Activated CD4-positive, alpha-beta T cell treated with anti-CD3 and anti-CD28 coated beads, Interleukin-2, amount 50 U/mL, for 4 hours (primary cell): ENCODE data around the gene KCNF1.
"Not testable (repeated sequence)": the region's sequence is repeated elsewhere in the genome, so short reads cannot be mapped to it uniquely, and the experiment has no call there.

Experiments
- DNase-seq, 2 experiments: peaks; one replicate each; pipeline ENCODE4 v3.0.0-alpha.2; 2020

The KCNF1 gene

DNA sequence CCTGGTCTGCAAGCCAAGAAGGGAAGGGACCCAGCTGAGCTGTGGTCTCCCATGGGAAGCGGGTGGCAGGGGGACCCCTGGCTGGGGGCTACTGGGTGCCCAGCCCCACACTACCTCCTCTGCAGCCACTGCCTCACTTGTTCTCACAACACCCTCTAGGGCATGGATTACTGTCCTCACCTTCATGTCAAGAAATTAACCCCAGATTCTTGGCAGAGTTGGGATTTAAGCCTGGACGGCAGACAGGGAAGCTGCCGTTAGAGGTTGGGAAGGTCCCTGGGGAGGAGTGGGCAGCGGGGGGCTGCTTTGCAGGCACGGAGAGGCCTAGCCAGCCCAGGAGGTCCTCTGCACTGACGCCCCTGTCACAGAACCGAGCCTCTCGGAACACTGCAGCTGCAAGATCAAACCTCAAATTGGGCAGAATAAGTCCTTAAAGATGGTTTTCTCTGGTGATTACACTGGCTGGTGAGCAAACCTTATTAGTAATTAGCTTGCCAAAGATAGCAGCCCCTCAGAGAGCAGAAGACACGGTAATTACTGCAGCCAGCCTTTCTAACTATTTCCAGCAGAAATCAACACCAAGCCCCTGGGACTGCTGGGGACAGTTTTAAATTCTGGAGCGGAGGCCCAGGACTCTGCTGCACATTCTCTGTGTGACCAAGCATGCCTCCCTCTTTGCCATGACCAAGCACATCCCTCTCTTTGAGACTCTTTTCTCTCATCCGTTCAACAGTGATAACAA, 35.9 kb downstream of the KCNF1 start:
- DNase-seq, result no peak

DNA sequence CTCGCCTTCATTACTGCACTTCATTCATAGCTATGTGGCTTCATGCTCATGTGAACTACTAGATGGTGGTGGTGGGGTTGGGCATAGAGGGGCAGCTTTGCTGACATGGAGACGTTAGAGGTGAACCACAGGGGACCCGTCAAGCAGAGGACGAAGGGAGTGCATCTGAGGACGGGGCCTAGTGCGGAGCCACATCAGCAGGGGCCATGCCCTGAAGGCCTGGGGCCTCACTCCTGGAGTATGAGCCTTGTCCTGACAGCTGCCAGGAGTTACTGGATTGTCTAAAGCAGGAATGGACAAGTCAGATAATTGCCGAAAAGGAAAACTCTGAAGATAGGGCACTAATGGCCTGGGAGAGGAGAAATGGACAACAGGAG, 36.4 kb downstream of the KCNF1 start:
- no peak for DNase-seq

DNA sequence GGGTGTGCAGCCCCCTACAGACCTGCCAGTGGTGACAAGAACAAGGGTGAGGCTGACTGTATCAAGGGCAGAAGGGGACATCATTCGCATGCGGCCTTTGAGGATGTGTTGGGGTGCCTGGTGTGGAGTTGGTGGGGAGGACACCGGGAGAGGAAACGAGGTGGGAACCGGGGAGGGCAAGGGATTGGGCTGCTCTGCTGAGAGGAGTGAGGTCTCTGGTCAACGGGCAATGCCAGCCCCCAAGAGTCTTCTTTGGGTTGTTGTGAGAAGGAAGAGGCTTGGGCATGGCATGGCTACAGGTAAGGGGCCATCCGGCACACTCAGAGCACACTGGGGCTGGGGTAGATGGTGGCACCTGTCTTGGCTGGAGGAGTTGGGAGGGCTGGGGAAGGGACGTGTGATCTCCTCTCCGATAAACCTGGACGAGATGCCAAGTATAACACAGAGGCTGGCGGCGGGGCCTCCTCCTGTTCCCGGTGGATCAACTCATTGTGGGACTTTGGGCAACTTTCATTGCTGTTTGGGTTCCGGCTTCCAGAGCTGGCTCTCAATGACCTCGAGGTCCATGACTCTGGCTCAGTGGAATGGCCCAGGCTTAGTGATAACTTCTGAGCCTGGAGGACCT, 37.0 kb downstream of the KCNF1 start:
- DNase-seq, result no peak

DNA sequence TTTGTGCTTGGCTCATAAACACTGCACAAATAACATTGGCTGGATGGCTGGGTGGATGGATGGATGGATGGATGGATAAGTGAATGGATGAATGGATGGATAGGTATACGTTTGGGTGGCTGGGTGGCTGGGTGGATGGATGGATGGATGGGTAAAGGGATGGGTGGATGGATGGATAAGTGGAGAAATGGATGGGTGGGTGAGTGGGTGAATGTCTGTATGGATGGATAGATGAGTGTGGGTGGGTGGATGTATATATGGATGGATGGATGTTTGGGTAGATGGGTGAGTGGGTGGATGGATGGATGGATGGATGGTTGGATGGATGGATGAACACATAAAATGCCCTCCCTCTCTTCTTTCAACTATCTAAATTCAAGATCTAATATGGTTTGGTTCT, 38.1 kb downstream of the KCNF1 start:
- DNase-seq, result no peak

DNA sequence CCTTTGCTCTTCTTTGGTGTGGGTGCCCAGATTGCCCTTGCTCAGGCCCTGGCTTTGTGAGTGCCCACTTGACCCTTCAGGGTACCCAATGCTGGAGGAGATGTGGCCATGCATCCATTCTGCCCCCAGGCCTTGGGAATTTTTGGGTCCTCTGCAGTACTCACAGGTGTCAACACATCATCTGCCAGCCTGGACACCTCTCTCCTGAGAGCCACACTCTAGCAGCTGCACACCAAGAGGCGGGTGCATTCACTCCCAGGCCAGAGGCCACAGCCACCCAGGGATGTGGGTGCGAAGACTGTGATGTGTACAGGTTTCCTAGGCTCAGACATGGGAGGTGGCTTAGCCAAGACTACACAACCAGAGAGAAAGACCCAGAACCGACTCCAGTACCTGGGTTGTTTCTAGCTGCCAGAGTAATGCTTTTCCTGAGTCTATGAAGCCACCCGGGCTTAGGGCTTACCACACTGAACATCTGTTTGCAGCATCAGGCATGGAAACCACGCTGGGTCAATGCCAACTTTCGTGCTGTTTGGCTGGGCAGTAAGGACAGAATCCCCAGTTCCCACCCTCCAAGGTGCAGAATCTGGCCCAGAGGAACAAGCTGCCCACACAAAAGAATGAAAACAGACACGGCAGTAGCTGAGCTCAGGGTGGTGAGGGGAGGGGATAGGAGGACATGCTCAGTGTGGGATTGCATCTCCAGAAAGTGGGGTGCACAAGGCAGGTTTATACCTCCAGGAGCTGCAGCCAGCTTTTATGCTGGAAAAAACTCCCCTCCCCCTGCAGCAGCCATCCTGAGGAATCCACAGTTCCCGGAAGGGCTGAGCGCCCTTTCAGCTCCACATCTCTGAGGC, 40.1 kb downstream of the KCNF1 start:
- no peak for DNase-seq

DNA sequence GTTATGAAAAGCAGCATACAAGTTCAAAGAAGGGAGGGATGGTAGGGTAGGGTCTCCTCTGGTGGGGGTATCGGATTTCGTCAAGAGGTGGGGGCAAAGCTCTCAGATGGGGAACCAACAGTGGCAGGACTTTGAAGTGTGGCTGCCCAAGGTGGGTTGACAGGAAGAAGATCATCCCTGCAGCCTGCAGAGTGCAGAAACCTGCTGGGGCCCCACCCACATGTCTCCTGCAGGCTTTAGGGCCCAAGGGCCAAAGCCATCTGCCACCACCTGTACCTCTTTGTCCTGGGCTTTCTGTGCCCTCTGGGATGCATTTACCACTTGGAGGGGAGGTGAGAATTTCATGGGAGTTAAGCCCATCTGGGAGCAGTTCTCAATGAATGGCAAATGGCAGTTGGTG, 42.7 kb downstream of the KCNF1 start:
- no peak for DNase-seq

DNA sequence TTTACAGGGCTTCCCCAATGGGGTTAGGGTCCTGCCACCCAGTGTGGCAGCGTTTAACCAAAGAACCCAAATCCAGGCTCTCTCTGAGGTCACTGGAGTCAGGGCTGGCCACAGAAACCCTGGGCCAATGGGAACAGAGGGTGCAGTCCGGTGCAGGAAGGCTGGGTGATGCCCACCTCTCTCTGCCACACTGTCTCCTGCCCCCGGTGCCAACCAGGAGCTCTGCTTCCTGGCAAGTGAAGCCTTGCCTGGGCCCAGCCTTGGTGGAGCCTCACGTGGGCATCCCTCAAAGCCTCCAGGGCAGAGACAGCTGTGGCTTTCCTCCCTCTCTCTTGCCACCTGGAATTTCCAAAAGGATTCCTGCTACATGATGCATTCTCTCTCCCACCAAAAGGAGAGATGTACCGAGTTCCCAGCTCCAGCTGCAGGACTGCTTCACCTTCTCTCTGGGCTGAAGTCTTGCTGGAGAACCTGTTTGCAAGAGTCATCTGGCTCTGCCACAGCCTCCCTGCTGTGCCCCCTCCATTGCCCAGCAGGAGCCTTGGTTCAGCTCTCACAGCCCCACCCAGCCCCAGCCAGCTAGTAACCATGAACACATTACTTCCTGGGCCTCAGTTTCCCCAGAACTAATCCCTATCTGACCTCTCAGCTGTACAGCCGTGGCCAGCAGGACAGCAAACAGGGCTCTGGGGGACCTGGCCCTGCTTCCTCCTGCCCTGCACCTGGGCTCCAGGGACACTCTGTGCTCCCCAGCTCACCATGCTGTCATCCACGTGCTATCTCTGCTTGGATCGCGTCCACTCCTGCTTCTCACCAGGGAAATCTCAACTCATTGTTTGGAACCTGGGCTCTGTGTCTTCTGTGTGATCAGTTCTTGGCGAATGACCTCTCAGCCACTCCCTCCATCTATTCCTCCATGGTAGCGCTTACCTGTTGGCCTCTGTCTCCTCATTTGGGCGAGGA, 43.4 kb downstream of the KCNF1 start:
- DNase-seq, result no peak

DNA sequence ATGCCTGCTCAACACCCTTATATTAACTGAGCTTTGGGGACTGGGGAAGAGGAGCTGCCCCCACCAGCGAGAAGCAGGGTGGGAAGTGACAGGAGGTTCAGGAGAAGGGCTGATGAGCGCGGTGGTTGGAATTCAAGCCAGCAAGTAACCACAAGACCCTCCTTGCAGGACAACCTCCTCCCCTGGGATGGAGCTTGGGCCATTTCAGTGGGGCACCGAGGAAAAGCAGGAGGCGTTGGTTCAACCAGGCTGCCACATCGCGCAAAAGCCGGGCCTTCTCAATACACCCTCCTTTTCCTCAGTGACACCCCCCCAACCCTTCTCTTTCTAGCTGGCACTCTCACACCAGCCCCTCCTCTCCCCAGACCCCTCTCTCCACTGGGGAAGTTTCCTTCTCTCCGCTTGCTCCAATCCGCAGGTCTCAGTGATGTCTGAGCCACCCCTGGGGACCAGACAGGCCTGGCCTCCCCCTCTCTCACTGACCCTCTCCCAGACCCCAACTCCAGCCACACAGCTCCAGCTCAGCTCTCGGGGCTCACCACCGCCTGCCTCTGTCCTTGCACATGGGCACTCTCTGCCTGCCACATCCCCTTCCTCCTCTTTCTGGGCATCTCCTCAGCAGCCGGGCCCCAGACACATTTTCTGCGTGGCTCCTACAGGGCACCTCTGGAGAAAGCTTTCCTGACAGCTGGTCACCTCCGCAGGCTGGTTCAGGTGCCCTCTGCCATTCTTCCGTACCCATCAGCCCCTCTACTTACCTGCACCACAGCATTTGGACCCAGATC, 44.5 kb downstream of the KCNF1 start:
- no peak for DNase-seq

DNA sequence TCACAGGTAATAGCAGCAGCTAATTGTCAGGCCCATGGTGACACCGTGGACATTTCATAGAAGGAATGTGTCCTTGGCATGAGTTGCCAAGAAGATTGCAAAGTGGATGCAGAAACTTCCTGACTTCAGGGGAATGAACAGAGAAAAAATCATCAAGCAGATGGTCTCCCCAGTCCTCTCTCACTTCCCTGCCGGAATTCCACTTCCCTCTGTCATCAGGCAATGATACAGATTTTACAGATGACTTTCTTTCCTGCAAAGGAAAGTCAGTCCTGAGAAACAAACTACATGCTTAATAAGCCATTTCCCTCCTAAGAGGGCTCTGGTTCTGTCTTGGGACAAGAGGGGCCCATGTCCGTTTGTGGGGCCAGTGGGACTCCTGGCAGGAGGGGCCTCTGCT, 45.7 kb downstream of the KCNF1 start:
- DNase-seq, result no peak

DNA sequence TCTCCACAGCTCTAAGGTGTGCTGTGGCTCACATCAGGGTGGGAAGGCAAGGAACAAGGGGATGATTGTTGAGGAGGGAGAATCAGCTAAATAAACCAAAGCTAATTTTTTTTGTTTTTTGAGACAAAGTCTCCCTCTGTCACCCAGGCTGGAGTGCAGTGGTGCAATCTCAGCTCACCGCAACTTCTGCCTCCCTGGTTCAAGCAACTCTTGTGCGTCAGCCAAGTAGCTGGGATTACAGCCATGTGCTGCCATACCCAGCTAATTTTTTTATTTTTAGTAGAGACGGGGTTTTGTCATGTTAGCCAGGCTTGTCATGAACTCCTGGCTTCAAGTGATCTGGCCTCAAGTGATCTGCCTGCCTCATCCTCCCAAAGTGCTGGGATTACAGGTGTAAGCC, 46.7 kb downstream of the KCNF1 start:
- not testable (repeated sequence) for DNase-seq

DNA sequence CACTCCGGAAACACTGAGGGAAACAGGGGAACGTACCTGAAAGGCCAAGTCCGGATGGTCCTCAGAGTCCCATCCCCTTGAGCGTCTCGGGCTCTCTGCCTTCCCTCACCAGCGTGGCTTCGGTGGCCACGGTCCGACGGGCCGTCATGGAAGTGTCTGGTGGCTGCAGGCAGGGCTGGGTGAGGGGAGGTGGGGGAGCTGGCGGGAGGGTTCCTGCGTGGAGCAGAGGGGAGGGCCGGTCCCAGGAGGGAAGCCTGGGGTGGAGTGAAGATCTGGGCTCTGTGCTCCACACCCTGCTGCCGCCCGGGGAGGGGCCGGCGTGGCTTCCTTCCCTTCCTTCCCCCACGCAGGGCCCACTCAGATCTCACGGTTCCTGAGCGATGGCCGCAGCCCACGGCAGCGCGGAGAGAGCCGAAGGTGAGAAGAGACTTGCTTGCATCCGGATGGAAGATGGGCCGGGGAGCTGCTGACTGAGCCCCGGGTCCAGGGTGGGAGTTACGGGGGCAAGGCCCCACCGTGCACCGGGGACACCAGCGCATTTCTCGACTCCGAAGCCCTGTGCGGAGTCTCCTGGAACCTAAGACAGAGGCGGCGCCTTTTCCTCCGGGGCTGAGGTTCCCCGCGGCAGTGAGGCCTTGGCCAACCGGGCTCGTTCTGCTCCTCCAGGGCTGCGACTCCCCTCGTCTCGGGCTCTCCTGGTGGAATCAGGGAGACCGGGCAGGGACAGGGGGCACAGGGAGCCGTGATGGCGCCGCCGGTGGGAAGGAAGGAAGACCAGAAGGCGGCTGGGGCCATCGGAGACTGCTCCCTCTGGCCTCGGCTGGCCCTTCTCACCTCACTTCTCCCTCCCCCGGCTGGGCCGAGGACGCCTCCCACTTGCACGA, 49.1 kb downstream of the KCNF1 start:
- no peak for DNase-seq

DNA sequence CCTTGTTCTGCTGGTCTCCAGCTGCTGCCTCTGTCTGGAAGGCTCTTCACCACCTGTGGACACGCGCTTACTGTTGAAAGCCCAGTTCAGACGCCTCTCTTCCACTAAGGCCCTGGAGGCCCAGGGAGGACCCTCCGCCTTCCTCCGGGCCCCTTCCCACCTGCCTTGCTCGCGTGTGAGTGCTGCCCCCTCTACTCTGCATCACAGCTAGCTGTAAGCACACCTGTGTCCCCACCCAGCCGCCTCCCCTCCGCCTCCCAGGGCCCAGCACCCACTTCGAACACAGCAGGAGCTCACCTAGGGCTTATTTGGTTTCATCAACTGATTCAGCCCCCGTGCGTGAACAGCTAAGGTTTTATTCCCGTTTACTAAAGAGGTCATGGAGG, 49.7 kb downstream of the KCNF1 start:
- DNase-seq, result no peak

DNA sequence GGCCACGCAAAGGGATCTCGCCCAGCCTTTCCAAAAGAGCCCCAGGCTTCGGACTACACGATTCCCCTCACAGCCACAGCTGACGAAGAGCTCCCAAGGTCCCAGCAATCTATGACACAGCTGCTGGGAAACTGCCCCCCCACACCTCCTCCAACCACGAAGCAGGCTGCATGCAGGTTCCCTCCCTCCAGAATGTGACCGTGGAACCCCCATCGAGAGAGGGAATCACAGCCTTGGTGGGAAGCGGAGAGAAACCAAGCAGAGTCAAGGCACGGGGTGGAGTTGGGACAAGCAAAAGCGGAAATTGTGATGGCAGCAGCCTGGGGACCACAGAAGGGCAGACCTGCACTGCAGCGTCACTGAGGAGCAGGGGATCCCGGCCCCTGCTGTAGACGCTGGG, 50.3 kb downstream of the KCNF1 start:
- DNase-seq, result no peak

DNA sequence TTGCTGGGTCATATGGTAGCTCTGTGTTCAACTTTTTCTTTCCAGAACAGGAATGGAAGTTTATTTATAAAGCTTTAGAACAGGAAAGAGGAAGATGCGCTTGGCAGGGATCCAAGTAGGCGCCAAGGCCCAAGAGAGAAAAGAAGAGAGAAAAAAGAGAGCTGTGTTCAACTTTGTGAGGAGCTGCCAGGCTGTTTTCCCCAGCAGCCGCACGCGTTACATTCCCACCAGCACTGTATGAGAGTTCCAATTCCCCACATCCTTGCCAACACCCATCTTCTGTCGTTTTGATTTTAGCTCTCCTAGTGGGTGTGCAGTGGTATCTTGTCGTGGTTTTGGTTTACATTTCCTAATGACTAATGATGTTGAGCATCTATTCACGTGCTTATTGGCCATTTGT, 51.4 kb downstream of the KCNF1 start:
- DNase-seq, result no peak
